Left ventricle myocardium inferior (tissue), 1 donor: ENCODE data around the gene ZNF503. TPM values are rescaled to one million over a fixed set of nuclear protein-coding genes. Genes with fewer than 3 reads are reported as not detected.

Experiments
- DNase-seq: peaks from one replicate; pipeline ENCODE4 v3.0.0-alpha.2; 2020
- H3K27ac ChIP-seq: fragments of 200-600 bp; replicated peaks from 2 replicates; pipeline ENCODE4 v1.8.0; 2021
- H3K27me3 ChIP-seq: fragments of 200-600 bp; 2 replicates; pipeline ENCODE4 v1.8.0; 2021; ENCODE audit warnings: low read depth
- H3K36me3 ChIP-seq: fragments of 200-600 bp; 2 replicates; pipeline ENCODE4 v1.8.0; 2021
- H3K4me1 ChIP-seq: fragments of 200-600 bp; 2 replicates; pipeline ENCODE4 v1.8.0; 2021
- H3K4me3 ChIP-seq: fragments of 200-600 bp; 2 replicates; pipeline ENCODE4 v1.8.0; 2021; ENCODE audit warnings: mild to moderate bottlenecking, moderate library complexity
- H3K9me3 ChIP-seq: fragments of 200-600 bp; replicated peaks from 2 replicates; pipeline ENCODE4 v1.8.0; 2021
- CTCF ChIP-seq: fragments of 200-600 bp; IDR thresholded peaks from 2 replicates; pipeline ENCODE4 v1.8.0; 2021; ENCODE audit warnings: antibody characterized with exemption, mild to moderate bottlenecking, borderline replicate concordance
- intact Hi-C: fragments of 100-400 bp; cut with micrococcal nuclease; formaldehyde crosslinking; loops from one replicate; pipeline ENCODE4 v1.11.0; 2022
- total RNA-seq: library from RNA; stranded (reverse); fragmentation: NEBNext Ultra II Directional; extraction: Animal tissue kit (Norgen Biotek cat#: 25700); gene quantifications from one replicate; pipeline ENCODE4 v1.2.1, GENCODE V29; 2021
- donor health status: DM: no; HTN: yes; CAD: no; lungs with severe emphysema.

Gene ZNF503
- total RNA-seq, 1 donor from 2014 or later: 5.9 TPM

GRCh38 chr10:75446508-75446907 lies 44.9 kb upstream of the ZNF503 start:
- intact Hi-C loops: no loop called here

DNA sequence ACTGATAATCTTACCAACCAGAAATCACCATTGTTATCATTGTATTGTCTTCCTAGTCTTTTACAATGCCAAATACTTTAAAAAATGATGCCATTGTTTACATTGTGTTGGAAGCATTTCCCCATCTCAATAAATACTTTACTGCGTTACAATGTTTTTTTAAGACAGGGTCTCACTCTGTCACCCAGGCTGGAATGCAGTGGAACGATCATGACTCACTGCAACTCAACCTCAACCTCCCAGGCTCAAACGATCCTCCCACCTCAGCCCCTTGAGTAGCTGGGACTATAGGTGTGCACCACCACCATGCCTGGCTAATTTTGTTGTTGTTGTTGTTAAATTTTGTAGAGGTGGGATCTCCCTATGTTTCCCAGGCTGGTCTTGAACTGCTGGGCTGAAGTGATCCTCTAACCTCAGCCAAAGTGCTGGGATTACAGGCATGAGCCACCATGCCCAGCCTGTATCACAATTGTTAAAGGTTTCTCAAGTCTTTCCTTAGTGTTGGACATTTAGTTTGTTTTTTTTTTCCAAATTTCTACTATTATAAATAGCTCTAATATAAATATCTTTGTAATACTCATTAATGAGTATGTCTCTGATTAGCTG lies 43.3 kb upstream of the ZNF503 start:
- Histone ChIP-seq H3K4me1 (peaks cover 21% of the 10 kb centered on the region), H3K4me3 (no peak overlapping the region), H3K27ac (no peak overlapping the region), H3K9me3 (peaks cover 46% of the 10 kb centered on the region), H3K36me3 (peaks cover 9% of the 10 kb centered on the region), H3K27me3 (no peaks in the 10 kb centered on the region)
- no peak for TF ChIP-seq CTCF
- DNase-seq: no peak
- intact Hi-C loops: no loop called here

More at GRCh38 chr10:75446508-75446907, 44.9 kb upstream of the ZNF503 start:
- no peak for TF ChIP-seq CTCF
- no peak overlapping the region for H3K27ac ChIP-seq
- peaks cover 30% of the 10 kb centered on the region for H3K4me1 ChIP-seq
- H3K4me3 ChIP-seq: no peak overlapping the region
- peaks cover 9% of the 10 kb centered on the region for H3K36me3 ChIP-seq
- no peaks in the 10 kb centered on the region for H3K27me3 ChIP-seq
- no peak for DNase-seq
- H3K9me3 ChIP-seq: peaks cover 46% of the 10 kb centered on the region

DNA sequence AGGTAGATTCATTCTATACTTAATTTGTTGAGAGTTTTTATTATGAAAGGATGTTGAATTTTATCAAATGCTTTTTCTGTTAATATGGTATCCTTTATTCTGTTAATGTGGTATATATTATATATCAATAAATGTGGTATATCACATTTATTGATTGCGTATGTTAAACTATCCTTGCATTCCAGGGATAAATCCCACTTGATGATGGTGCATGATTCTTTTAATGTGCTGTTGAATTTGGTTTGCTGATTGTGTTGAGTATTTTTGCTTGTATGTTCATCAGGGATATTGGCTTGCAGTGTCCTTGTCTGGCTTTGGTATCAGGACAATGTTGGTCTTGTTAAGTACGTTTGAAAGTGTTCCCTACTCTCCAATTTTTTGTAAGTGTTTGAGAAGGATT lies 41.8 kb upstream of the ZNF503 start:
- TF ChIP-seq CTCF: no peak
- Histone ChIP-seq H3K27ac (no peak overlapping the region), H3K9me3 (peaks cover 46% of the 10 kb centered on the region), H3K4me3 (no peak overlapping the region), H3K36me3 (peaks cover 9% of the 10 kb centered on the region), H3K4me1 (peaks cover 19% of the 10 kb centered on the region), H3K27me3 (no peaks in the 10 kb centered on the region)
- DNase-seq: no peak
- intact Hi-C loops: no loop called here

DNA sequence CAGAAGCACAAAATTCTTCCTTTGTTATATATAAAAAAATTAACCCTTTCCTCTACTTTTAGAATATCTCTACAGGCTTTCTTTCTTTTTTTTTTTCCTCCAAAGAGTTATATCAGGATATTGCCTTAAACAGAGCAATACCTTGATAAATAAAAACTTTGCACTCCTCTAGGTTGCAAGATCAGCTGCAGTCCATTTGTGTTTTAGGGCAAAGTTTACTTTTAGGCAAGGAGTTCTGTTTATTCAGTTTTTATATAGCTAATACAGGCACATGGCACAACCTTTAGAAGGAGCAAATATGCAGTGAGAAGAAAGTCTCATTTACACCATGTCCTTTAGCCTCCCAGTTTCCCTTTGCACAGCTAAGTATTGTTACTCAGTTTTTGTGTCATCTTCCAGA lies 40.1 kb upstream of the ZNF503 start:
- Histone ChIP-seq H3K27me3 (no peaks in the 10 kb centered on the region), H3K9me3 (peaks cover 43% of the 10 kb centered on the region), H3K4me1 (peaks cover 18% of the 10 kb centered on the region), H3K27ac (no peak overlapping the region), H3K36me3 (peaks cover 9% of the 10 kb centered on the region), H3K4me3 (no peak overlapping the region)
- no peak for TF ChIP-seq CTCF
- no peak for DNase-seq
- intact Hi-C loops: no loop called here

GRCh38 chr10:75441196-75441595 lies 39.6 kb upstream of the ZNF503 start:
- Histone ChIP-seq H3K9me3 (peaks cover 38% of the 10 kb centered on the region), H3K27ac (no peak overlapping the region), H3K4me1 (peaks cover 18% of the 10 kb centered on the region), H3K36me3 (peaks cover 9% of the 10 kb centered on the region), H3K27me3 (no peaks in the 10 kb centered on the region), H3K4me3 (no peak overlapping the region)
- intact Hi-C loops: no loop called here
- no peak for TF ChIP-seq CTCF
- DNase-seq: no peak
